ENCODE data around the gene CPLX3. TPM values are rescaled to one million over a fixed set of nuclear protein-coding genes. Genes with fewer than 3 reads are reported as not detected.

Gene CPLX3
- total RNA-seq, 4 donors from 2014 or later = not detected

GRCh38 chr15:74855857-74856256 is 29.4 kb downstream of the CPLX3 start:
- H3K4me3 ChIP-seq = no peak overlapping the region
- TF ChIP-seq CTCF (IDR thresholded peaks at IDR 0.05) (no peak), POLR2A (IDR thresholded peaks at IDR 0.05) (no peak)
- no peak overlapping the region for H3K27ac ChIP-seq
- H3K27me3 ChIP-seq = no peaks in the 10 kb centered on the region
- H3K4me1 ChIP-seq = peaks cover 14 to 51% (median 23%) of the 10 kb centered on the region in 4 donors
- H3K36me3 ChIP-seq = peaks cover 0 to 38% (median 0%) of the 10 kb centered on the region in 3 donors
- DNase-seq = no peak
- H3K9me3 ChIP-seq = no peaks in the 10 kb centered on the region

DNA sequence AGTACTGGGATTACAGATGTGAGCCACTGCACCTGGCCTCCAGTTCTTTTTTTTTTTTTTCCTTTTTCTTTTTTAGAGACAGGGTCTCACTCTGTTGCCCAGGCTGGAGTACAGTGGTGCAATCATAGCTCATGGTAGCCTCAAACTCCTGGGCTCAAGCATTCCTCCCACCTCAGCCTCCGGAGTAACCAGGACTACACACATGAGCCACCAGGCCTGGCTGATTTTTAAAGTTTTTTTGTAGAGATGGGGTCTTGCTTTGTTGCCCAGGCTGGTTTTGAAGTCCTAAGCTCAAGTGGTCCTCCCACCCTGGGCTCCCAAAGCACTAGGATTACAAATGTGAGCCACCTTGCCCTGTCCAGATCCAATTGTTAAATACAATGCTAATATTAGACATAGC is 30.1 kb downstream of the CPLX3 start:
- H3K27ac ChIP-seq = peak overlapping the region; percentile 23 to 77 (median 51)
- no peaks in the 10 kb centered on the region for H3K9me3 ChIP-seq
- H3K27me3 ChIP-seq = no peaks in the 10 kb centered on the region
- peaks cover 0 to 31% (median 0%) of the 10 kb centered on the region in 3 donors for H3K36me3 ChIP-seq
- peaks cover 14 to 47% (median 23%) of the 10 kb centered on the region in 4 donors for H3K4me1 ChIP-seq
- no peak overlapping the region for H3K4me3 ChIP-seq
- TF ChIP-seq CTCF (IDR thresholded peaks at IDR 0.05) (no peak), POLR2A (IDR thresholded peaks at IDR 0.05) (no peak)
- DNase-seq = no peak

DNA sequence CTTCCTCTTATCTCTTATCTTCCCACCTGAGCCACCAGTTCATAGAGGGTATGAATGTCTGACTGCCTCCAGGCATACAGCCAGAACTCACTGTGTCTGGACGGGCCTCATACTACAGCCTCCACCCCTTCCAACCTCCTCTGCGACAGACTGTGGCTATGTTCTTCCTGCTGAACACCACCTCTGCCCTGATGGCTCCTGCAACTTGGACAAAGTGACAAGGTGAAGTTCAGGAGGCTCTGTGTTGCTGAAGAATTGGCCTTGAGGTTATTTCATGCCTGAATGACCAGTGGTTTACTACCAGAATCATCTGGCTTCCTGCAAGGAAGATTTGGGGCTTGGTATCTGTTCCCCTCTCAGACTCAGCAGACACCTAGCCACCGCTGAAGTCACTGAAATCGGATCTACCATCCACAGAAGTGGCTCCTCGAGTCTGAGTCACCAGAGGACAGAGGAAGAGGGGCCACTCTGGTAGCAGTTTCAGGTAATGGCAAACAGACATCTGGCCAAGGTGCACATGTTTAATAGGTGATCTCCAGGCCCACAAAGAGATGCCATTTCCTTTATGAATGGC is 30.7 kb downstream of the CPLX3 start:
- Histone ChIP-seq H3K4me3 (no peak overlapping the region), H3K9me3 (no peaks in the 10 kb centered on the region), H3K36me3 (peaks cover 0 to 25% (median 0%) of the 10 kb centered on the region in 3 donors), H3K27me3 (no peaks in the 10 kb centered on the region), H3K27ac (peak overlapping the region; percentile 23 to 77 (median 51)), H3K4me1 (peaks cover 14 to 47% (median 23%) of the 10 kb centered on the region in 4 donors)
- TF ChIP-seq POLR2A (IDR thresholded peaks at IDR 0.05) = no peak
- TF ChIP-seq CTCF (IDR thresholded peaks at IDR 0.05) = no peak
- peak in 2 of 3 donors; percentile 35 to 72 for DNase-seq

GRCh38 chr15:74857671-74858368 is 31.4 kb downstream of the CPLX3 start:
- TF ChIP-seq CTCF (IDR thresholded peaks at IDR 0.05) (no peak), POLR2A (IDR thresholded peaks at IDR 0.05) (no peak)
- no peak for DNase-seq
- peaks cover 0 to 18% (median 0%) of the 10 kb centered on the region in 3 donors for H3K36me3 ChIP-seq
- no peaks in the 10 kb centered on the region for H3K9me3 ChIP-seq
- no peaks in the 10 kb centered on the region for H3K27me3 ChIP-seq
- peaks cover 14 to 47% (median 23%) of the 10 kb centered on the region in 4 donors for H3K4me1 ChIP-seq
- H3K4me3 ChIP-seq = no peak overlapping the region
- H3K27ac ChIP-seq = peak overlapping the region; percentile 4 to 77 (median 51)

DNA sequence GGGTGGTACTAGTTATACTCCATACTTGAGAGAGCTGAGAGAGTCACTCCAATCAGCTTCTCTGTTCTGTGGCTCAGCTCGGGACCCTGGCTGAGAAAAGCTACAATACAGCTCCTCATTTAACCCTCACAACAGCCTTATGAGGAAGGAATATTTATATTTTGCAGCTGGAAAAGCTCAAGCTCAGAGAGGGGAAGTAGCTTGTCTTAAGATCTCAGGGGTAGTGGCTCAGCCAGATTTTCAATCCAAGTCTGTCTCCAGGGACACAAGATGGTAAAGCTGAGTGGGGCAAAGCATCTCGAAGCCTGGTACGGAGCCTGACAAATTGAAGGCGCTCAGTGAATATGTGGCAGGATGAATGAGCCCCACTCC is 31.9 kb downstream of the CPLX3 start:
- Histone ChIP-seq H3K4me1 (peaks cover 14 to 52% (median 23%) of the 10 kb centered on the region in 4 donors), H3K4me3 (no peak overlapping the region), H3K9me3 (no peaks in the 10 kb centered on the region), H3K36me3 (peaks cover 0 to 13% (median 0%) of the 10 kb centered on the region in 3 donors), H3K27ac (peak overlapping the region in 3 of 4 donors; percentile 45 to 77 (median 57)), H3K27me3 (no peaks in the 10 kb centered on the region)
- TF ChIP-seq POLR2A (IDR thresholded peaks at IDR 0.05) = no peak
- no peak for TF ChIP-seq CTCF (IDR thresholded peaks at IDR 0.05)
- DNase-seq = no peak
